Measurements from ENCODE around the gene STARD9. TPM values are rescaled to one million over a fixed set of nuclear protein-coding genes. Genes with fewer than 3 reads are reported as not detected.
"Not testable (repeated sequence)": the region's sequence is repeated elsewhere in the genome, so short reads cannot be mapped to it uniquely, and the experiment has no call there.

Gene STARD9
- total RNA-seq, 1 donor from 2014 or later: 10.0 TPM

DNA sequence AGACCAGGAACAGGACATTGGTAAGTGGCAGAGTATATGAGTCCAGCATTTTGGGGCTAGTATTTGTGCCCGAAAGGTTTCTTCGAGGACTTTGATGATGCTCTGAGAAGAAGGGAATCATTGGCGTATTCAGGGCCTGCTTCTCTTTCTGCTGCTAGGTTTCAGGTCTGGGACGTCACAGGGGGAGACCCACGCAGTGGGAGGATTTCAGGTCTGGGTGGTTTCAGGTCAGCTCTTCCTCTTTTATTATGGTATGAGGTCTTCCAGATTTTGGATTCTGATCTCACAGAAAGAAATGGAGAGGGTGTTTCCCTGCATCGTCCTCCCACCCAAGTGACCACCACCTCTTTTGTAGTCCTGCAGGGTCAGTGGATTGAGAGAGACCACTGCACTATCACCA, 99.1 kb downstream of the STARD9 start:
- Mint-ChIP-seq H3K9me3 (no peaks in the 10 kb centered on the region), H3K4me1 (ENCODE audit: low read depth) (peaks cover 10% of the 10 kb centered on the region), H3K4me3 (ENCODE audit: low read depth) (no peak overlapping the region), H3K27ac (no peak overlapping the region), H3K27me3 (ENCODE audit: low read depth) (no peaks in the 10 kb centered on the region), H3K36me3 (ENCODE audit: low read depth) (peaks cover 22% of the 10 kb centered on the region)
- intact Hi-C loops (cut with micrococcal nuclease): no loop called here
- DNase-seq (ENCODE audit: low spot score): no peak

DNA sequence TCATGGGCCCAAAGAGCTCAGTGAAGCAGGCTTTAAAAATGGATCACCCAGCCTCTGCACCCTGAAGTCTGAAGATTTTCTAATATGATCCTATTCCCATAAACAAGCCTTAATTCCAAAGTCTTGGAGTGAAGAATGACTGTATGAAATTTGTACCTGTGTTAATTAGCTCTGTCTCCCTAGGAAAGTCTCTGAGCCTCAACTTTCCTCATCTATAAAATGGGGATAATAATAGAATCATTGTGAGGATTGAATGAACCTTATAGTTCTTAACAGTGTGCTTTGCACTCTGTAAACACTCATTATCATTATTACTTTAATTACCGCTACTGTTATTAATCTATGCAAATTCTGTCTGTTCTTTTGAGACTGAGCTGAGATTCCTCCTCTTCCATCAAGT, 99.6 kb downstream of the STARD9 start:
- Mint-ChIP-seq H3K27ac (no peak overlapping the region), H3K4me1 (ENCODE audit: low read depth) (peaks cover 16% of the 10 kb centered on the region), H3K27me3 (ENCODE audit: low read depth) (no peaks in the 10 kb centered on the region), H3K9me3 (no peaks in the 10 kb centered on the region), H3K36me3 (ENCODE audit: low read depth) (peaks cover 22% of the 10 kb centered on the region), H3K4me3 (ENCODE audit: low read depth) (no peak overlapping the region)
- no peak for DNase-seq (ENCODE audit: low spot score)
- intact Hi-C loops (cut with micrococcal nuclease): no loop called here

DNA sequence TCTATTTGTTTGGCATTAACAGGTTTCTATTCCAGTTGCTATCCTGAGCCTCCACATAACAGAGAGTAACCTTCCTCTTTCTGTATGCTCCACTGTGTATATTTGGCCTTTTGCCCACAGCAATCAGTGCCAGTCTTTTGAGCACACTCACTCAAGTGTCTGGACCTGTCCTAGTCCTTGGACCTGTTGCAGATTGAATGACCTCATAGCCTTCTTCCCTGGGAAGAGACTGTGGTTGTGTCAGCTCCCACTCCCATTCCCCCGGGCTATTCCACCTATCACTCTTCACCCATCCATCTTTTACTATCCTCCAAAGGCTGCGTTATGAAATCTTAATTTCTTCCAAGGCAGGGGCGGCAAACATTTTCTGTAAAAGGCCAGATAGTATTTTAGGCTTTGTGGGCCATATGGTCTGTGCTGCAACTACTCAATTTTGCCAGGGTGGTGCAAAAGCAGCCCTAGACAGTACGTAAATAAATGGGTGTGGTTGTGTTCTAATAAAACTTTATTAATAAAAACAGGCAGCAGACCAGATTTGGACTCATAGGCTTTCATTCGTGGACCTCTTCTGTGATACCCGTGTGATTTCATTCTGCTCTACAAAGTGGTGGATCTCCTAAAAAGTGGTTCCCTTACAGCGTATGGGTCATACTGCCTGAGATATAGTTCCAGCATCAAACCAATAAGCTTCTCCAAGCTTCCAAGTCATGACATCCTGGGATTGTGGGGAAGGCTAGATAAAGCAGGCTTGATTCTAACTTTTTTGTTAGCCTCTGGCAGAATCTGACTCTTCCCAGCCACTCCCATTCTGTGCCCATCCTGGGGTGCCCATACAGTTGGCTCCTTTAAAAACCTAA, 104.1 kb downstream of the STARD9 start:
- intact Hi-C loops (cut with micrococcal nuclease): loop anchor here (1.0 to 2.0 kb wide), 2 partner anchors 29 to 57 kb away; partner anchors contain the start of gene CDAN1

DNA sequence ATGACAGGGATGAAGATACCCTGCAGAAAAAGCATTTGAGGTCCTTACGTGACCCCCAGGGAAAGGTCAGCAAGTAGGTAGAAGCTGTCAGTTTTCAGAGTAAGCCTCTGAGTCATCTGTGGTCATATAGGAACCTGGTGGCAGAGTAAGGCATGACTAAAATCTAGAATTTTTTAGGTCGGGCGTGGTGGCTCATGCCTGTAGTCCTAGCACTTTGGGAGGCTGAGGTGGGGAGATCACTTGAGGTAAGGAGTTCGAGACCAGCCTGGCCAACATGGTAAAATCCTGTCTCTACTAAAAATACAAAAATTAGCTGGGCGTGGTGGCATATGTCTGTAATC, 104.7 kb downstream of the STARD9 start:
- peak; percentile 46 for DNase-seq (ENCODE audit: low spot score)
- Mint-ChIP-seq H3K4me1 (ENCODE audit: low read depth) (peaks cover 28% of the 10 kb centered on the region), H3K36me3 (ENCODE audit: low read depth) (peaks cover 32% of the 10 kb centered on the region), H3K27ac (peak overlapping the region; percentile 19)
- not testable (repeated sequence) for H3K9me3 Mint-ChIP-seq; H3K27me3 Mint-ChIP-seq (ENCODE audit: low read depth); H3K4me3 Mint-ChIP-seq (ENCODE audit: low read depth)
- intact Hi-C loops (cut with micrococcal nuclease): loop anchor here (1.0 to 2.0 kb wide), 2 partner anchors 30 to 57 kb away; partner anchors contain the start of gene CDAN1

More for the DNA sequence above, 104.1 kb downstream of the STARD9 start:
- H3K27me3 Mint-ChIP-seq (ENCODE audit: low read depth): no peaks in the 10 kb centered on the region
- no peak overlapping the region for H3K27ac Mint-ChIP-seq
- H3K9me3 Mint-ChIP-seq: no peaks in the 10 kb centered on the region
- peaks cover 37% of the 10 kb centered on the region for H3K36me3 Mint-ChIP-seq (ENCODE audit: low read depth)
- H3K4me1 Mint-ChIP-seq (ENCODE audit: low read depth): peaks cover 28% of the 10 kb centered on the region
- no peak overlapping the region for H3K4me3 Mint-ChIP-seq (ENCODE audit: low read depth)
- DNase-seq (ENCODE audit: low spot score): no peak

DNA sequence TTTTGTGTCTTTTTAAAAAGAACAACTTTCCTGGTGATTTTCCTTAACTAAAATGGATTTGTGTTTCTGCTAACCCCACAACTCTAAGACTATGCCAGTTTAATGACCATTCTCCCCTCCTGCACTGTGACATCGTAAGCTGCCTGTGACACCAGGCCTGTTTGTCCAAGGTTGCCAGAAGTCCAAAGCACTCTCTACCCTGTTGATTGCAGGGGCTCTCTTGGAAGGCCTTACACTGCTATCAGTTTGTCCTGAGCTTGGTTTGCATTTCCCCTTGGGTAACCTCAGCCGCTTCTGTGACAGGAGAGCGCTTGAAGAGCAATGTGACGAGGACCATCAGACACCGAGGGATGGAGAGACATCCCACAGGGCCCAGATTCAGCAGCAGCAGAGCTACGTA, 105.7 kb downstream of the STARD9 start:
- intact Hi-C loops (cut with micrococcal nuclease): loop anchor here (2.0 kb wide), 1 partner anchor 56 kb away; the partner anchor contains the start of gene CDAN1
- H3K4me1 Mint-ChIP-seq (ENCODE audit: low read depth): peaks cover 28% of the 10 kb centered on the region
- H3K36me3 Mint-ChIP-seq (ENCODE audit: low read depth): peaks cover 28% of the 10 kb centered on the region
- H3K27me3 Mint-ChIP-seq (ENCODE audit: low read depth): no peaks in the 10 kb centered on the region
- H3K27ac Mint-ChIP-seq: no peak overlapping the region
- no peak overlapping the region for H3K4me3 Mint-ChIP-seq (ENCODE audit: low read depth)
- H3K9me3 Mint-ChIP-seq: no peaks in the 10 kb centered on the region
- DNase-seq (ENCODE audit: low spot score): no peak

DNA sequence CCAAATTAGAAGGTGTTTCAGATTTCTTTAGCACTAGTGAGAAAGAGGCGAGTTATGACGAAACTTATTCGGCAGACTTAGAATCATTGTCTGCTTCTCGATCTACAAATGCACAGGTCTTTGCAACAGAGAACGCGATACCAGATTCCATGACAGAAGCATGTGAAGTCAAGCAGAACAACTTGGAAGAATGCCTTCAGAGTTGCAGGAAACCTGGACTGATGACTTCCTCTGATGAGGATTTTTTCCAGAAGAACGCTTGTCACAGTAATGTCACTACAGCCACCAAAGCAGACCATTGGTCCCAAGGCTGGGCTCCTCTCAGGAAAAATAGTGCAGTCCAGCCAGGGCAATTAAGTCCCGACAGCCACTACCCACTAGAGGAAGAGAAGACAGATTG, 110.9 kb downstream of the STARD9 start:
- Mint-ChIP-seq H3K4me1 (ENCODE audit: low read depth) (peaks cover 15% of the 10 kb centered on the region), H3K4me3 (ENCODE audit: low read depth) (no peak overlapping the region), H3K9me3 (no peaks in the 10 kb centered on the region), H3K27me3 (ENCODE audit: low read depth) (no peaks in the 10 kb centered on the region), H3K36me3 (ENCODE audit: low read depth) (peaks cover 27% of the 10 kb centered on the region), H3K27ac (no peak overlapping the region)
- intact Hi-C loops (cut with micrococcal nuclease): no loop called here
- DNase-seq (ENCODE audit: low spot score): no peak

DNA sequence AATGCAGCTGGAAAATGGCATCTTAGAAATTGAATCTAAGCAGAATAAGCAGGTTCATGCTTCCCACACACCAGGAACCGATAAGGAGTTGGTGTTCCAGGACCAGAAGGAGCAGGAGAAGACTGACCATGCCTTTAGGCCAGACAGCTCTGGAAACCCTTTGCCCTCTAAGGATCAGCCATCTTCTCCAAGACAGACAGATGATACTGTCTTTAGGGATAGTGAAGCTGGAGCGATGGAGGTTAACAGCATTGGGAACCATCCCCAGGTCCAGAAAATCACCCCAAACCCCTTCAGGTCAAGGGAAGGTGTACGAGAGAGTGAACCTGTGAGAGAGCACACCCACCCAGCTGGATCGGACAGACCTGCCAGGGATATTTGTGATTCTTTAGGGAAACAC, 112.3 kb downstream of the STARD9 start:
- no peaks in the 10 kb centered on the region for H3K9me3 Mint-ChIP-seq
- intact Hi-C loops (cut with micrococcal nuclease): no loop called here
- H3K4me3 Mint-ChIP-seq (ENCODE audit: low read depth): no peak overlapping the region
- H3K27ac Mint-ChIP-seq: no peak overlapping the region
- H3K4me1 Mint-ChIP-seq (ENCODE audit: low read depth): peaks cover 16% of the 10 kb centered on the region
- H3K27me3 Mint-ChIP-seq (ENCODE audit: low read depth): no peaks in the 10 kb centered on the region
- peaks cover 15% of the 10 kb centered on the region for H3K36me3 Mint-ChIP-seq (ENCODE audit: low read depth)
- no peak for DNase-seq (ENCODE audit: low spot score)

DNA sequence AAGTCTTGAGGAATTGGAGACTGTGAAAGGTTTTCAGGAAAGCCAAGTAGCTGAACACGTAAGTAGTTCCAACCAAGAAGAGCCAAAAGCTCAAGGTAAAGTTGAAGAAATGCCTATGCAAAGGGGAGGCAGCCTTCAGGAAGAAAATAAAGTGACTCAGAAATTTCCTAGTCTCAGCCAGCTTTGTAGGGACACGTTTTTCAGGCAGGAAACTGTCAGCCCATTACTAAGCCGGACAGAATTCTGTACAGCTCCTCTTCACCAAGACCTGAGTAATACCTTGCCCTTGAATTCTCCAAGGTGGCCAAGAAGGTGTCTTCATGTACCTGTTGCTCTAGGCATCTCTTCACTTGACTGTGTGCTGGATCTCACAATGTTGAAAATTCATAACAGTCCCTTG, 112.9 kb downstream of the STARD9 start:
- no peak overlapping the region for H3K4me3 Mint-ChIP-seq (ENCODE audit: low read depth)
- no peak for DNase-seq (ENCODE audit: low spot score)
- H3K27ac Mint-ChIP-seq: no peak overlapping the region

DNA sequence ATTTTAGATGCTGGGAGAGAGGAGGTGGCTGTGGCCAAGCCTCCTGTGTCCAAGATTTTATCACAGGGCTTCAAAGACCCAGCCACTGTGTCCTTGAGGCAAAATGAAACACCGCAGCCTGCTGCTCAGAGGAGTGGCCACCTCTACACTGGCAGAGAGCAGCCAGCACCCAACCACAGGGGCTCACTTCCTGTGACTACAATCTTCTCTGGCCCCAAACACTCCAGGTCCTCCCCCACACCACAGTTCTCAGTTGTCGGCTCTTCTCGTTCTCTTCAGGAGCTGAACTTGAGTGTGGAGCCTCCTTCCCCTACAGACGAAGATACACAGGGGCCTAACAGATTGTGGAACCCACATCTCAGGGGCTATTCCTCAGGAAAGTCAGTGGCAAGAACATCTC, 115.9 kb downstream of the STARD9 start:
- peaks cover 14% of the 10 kb centered on the region for H3K4me1 Mint-ChIP-seq (ENCODE audit: low read depth)
- no peak overlapping the region for H3K4me3 Mint-ChIP-seq (ENCODE audit: low read depth)
- H3K36me3 Mint-ChIP-seq (ENCODE audit: low read depth): peaks cover 5% of the 10 kb centered on the region
- H3K9me3 Mint-ChIP-seq: no peaks in the 10 kb centered on the region
- H3K27ac Mint-ChIP-seq: peak overlapping the region; percentile 18
- no peaks in the 10 kb centered on the region for H3K27me3 Mint-ChIP-seq (ENCODE audit: low read depth)
- no peak for DNase-seq (ENCODE audit: low spot score)
- intact Hi-C loops (cut with micrococcal nuclease): no loop called here

More for the DNA sequence above, 112.9 kb downstream of the STARD9 start:
- H3K36me3 Mint-ChIP-seq (ENCODE audit: low read depth): peaks cover 12% of the 10 kb centered on the region
- H3K27me3 Mint-ChIP-seq (ENCODE audit: low read depth): no peaks in the 10 kb centered on the region
- intact Hi-C loops (cut with micrococcal nuclease): no loop called here
- no peaks in the 10 kb centered on the region for H3K9me3 Mint-ChIP-seq
- H3K4me1 Mint-ChIP-seq (ENCODE audit: low read depth): peaks cover 16% of the 10 kb centered on the region

DNA sequence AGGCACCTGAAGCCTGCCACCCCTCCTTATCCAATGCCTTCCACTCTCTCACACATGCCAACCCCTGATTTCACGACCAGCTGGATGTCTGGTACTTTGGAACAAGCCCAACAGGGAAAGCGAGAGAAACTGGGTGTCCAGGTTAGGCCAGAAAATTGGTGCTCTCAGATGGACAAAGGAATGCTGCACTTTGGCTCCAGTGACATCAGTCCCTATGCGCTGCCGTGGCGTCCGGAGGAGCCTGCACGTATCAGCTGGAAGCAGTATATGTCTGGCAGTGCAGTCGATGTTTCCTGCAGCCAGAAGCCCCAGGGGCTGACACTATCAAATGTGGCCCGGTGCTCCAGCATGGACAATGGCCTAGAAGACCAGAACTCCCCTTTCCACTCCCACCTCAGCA, 116.4 kb downstream of the STARD9 start:
- peaks cover 3% of the 10 kb centered on the region for H3K36me3 Mint-ChIP-seq (ENCODE audit: low read depth)
- intact Hi-C loops (cut with micrococcal nuclease): no loop called here

DNA sequence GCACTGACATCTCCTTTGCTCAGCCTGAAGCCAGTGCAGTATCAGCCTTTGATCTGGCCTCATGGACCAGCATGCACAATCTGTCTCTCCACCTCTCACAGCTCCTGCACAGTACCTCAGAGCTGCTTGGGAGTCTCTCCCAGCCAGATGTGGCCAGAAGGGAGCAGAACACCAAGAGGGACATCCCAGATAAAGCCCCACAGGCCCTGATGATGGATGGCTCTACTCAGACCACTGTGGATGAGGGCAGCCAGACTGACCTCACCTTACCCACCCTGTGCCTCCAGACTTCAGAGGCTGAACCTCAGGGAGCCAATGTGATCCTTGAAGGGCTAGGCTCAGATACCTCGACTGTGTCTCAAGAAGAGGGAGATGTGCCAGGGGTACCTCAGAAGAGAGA, 117.1 kb downstream of the STARD9 start:
- Mint-ChIP-seq H3K27me3 (ENCODE audit: low read depth) (no peaks in the 10 kb centered on the region), H3K4me3 (ENCODE audit: low read depth) (no peak overlapping the region), H3K27ac (no peak overlapping the region), H3K9me3 (no peaks in the 10 kb centered on the region), H3K36me3 (ENCODE audit: low read depth) (peaks cover 3% of the 10 kb centered on the region), H3K4me1 (ENCODE audit: low read depth) (peaks cover 14% of the 10 kb centered on the region)
- DNase-seq (ENCODE audit: low spot score): no peak
- intact Hi-C loops (cut with micrococcal nuclease): no loop called here

More for the DNA sequence above, 116.4 kb downstream of the STARD9 start:
- no peaks in the 10 kb centered on the region for H3K9me3 Mint-ChIP-seq
- H3K27ac Mint-ChIP-seq: no peak overlapping the region
- H3K27me3 Mint-ChIP-seq (ENCODE audit: low read depth): no peaks in the 10 kb centered on the region
- no peak overlapping the region for H3K4me3 Mint-ChIP-seq (ENCODE audit: low read depth)
- DNase-seq (ENCODE audit: low spot score): no peak
- peaks cover 14% of the 10 kb centered on the region for H3K4me1 Mint-ChIP-seq (ENCODE audit: low read depth)

DNA sequence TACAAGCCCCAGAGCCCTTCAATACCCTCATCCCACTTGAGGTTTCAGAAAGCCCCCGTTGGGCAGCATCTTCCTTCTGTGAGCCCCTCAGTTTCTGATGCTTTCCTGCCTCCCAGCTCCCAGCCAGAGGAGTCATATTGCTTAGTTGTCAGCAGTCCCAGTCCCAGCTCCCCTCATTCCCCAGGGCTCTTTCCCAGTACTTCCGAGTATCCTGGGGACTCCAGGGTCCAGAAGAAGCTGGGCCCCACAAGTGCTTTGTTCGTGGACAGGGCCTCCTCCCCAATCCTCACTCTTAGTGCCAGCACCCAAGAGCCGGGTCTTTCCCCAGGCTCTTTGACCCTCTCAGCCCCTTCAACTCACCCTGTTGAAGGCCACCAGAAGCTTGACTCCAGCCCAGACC, 117.6 kb downstream of the STARD9 start:
- Mint-ChIP-seq H3K9me3 (no peaks in the 10 kb centered on the region), H3K4me1 (ENCODE audit: low read depth) (peaks cover 14% of the 10 kb centered on the region), H3K36me3 (ENCODE audit: low read depth) (peaks cover 3% of the 10 kb centered on the region), H3K27me3 (ENCODE audit: low read depth) (no peaks in the 10 kb centered on the region), H3K4me3 (ENCODE audit: low read depth) (no peak overlapping the region), H3K27ac (no peak overlapping the region)
- no peak for DNase-seq (ENCODE audit: low spot score)
- intact Hi-C loops (cut with micrococcal nuclease): no loop called here

DNA sequence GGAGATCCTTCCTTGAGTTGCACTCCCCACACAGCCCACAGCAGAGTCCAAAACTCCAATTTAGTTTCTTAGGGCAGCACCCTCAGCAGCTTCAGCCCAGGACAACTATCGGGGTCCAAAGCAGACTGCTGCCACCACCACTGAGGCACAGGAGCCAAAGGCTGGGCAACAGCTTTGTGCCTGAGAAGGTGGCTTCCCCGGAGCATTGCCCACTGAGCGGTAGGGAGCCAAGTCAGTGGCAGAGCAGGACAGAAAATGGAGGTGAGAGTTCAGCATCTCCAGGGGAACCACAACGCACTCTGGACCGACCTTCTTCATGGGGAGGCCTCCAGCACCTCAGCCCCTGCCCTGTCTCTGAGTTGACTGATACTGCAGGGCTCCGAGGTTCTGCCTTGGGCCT, 118.1 kb downstream of the STARD9 start:
- H3K27ac Mint-ChIP-seq: peak overlapping the region; percentile 9
- no peak overlapping the region for H3K4me3 Mint-ChIP-seq (ENCODE audit: low read depth)
- H3K36me3 Mint-ChIP-seq (ENCODE audit: low read depth): peaks cover 3% of the 10 kb centered on the region
- no peaks in the 10 kb centered on the region for H3K27me3 Mint-ChIP-seq (ENCODE audit: low read depth)
- intact Hi-C loops (cut with micrococcal nuclease): no loop called here
- no peak for DNase-seq (ENCODE audit: low spot score)
- no peaks in the 10 kb centered on the region for H3K9me3 Mint-ChIP-seq
- H3K4me1 Mint-ChIP-seq (ENCODE audit: low read depth): peaks cover 14% of the 10 kb centered on the region
